Astrocyte (in vitro differentiated cells and primary cell): ENCODE data around the gene SNAPC3.

Experiments used
- EZH2 ChIP-seq: IDR thresholded peaks from 2 replicates; pipeline ENCODE4 v1.6.1; 2012; ENCODE audit warnings: mild to moderate bottlenecking, low read length, inconsistent platforms; ENCODE audit not compliant: insufficient read depth
- TF ChIP-seq, protein P1 (sequence below): IDR thresholded peaks from 2 replicates; pipeline ENCODE4 v1.5.1; 2011; ENCODE audit warnings: low read depth, mild to moderate bottlenecking, inconsistent platforms, low read length, moderate library complexity; ENCODE audit not compliant: insufficient read depth

DNA sequence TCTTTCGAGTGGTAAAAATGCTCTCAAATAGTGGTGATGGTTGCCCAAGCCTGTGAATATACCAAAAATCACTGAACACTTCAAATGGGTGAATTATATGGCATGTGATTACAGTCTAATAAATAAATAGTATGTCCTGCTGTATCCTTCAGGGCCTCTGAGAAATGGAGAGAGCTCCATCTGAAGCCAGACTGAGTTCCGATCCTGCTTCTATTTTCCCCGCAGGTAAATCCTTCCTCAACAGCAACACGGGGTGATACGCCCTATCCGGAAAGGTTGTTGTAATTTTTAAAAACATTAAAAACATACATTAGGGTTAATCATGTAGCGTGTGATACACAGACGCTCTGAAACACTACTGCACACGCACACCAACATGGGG lies 695 bp upstream of the SNAPC3 start:
- TF ChIP-seq, protein P1, sequence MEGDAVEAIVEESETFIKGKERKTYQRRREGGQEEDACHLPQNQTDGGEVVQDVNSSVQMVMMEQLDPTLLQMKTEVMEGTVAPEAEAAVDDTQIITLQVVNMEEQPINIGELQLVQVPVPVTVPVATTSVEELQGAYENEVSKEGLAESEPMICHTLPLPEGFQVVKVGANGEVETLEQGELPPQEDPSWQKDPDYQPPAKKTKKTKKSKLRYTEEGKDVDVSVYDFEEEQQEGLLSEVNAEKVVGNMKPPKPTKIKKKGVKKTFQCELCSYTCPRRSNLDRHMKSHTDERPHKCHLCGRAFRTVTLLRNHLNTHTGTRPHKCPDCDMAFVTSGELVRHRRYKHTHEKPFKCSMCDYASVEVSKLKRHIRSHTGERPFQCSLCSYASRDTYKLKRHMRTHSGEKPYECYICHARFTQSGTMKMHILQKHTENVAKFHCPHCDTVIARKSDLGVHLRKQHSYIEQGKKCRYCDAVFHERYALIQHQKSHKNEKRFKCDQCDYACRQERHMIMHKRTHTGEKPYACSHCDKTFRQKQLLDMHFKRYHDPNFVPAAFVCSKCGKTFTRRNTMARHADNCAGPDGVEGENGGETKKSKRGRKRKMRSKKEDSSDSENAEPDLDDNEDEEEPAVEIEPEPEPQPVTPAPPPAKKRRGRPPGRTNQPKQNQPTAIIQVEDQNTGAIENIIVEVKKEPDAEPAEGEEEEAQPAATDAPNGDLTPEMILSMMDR, result no peak
- no peak for TF ChIP-seq EZH2
